HCT116 (cell line): Measurements from ENCODE around the gene SOCS3. TPM values are rescaled to one million over a fixed set of nuclear protein-coding genes. Genes with fewer than 3 reads are reported as not detected.

Experiments
- ATAC-seq: fragments of 200-7000 bp; cut with Tn5 transposase; 2 replicates; pipeline ENCODE4 v1.9.1; 2020; ENCODE audit warnings: mild to moderate bottlenecking, moderate library complexity
- BruUV-seq: library from RNA; stranded (reverse); fragments of 400-500 nt; replicated peaks from 2 replicates; lab custom pipeline; 2021; lab: Mats Ljungman, UMichigan
- CTCF ChIA-PET: fragments of 300-600 bp; sonication (Branson Sonifier 250); formaldehyde crosslinking; loops from one replicate; lab custom pipeline; 2021; ENCODE audit warnings: antibody characterized with exemption; lab: Charles Lee
- POLR2A ChIA-PET: fragments of 300-600, 350-600 bp; sonication (Branson Sonifier 250); formaldehyde crosslinking; loops from one replicate; lab custom pipeline; 2021; ENCODE audit warnings: antibody characterized with exemption; lab: Charles Lee
- RAD21 ChIA-PET, 2 experiments: fragments of 300-600 bp; sonication (Branson Sonifier 250); formaldehyde crosslinking; loops; one replicate each; lab custom pipeline; 2023; ENCODE audit warnings: low total read pairs in 2 of 2; ENCODE audit not compliant: uncharacterized antibody in 2 of 2, unreplicated experiment in 2 of 2, low non-redundant PET in 1 of 2; lab: Charles Lee
- DNase-seq: peaks from one replicate; pipeline ENCODE4 v3.0.0-alpha.2; 2010; ENCODE audit warnings: low read depth, low spot score
- H2AFZ ChIP-seq: fragments of 200-600 bp; shearing (Covaris generic), sonication (generic); 2 replicates; pipeline ENCODE4 v1.6.1; 2017; ENCODE audit warnings: low read depth, mixed run types, mixed read lengths, antibody characterized with exemption, low read length; ENCODE audit not compliant: poor library complexity, severe bottlenecking
- H3K27ac ChIP-seq: 2 replicates; pipeline ENCODE4 v1.5.1; 2012; ENCODE audit warnings: low read depth, low read length
- H3K27me3 ChIP-seq: fragments of 200-600 bp; sonication (generic); 2 replicates; pipeline ENCODE4 v1.6.1; 2016; ENCODE audit warnings: mixed run types, low read length, mixed read lengths; ENCODE audit not compliant: insufficient read depth
- H3K36me3 ChIP-seq, 2 experiments: fragments of 200-500 bp in 1 of 2; fragments of 200-600 bp in 1 of 2; sonication (Bioruptor generic) in 1 of 2; sonication (generic) in 1 of 2; 2 replicates each; pipeline versions ENCODE4 v1.5.1 to v1.6.1; 2014 to 2016; ENCODE audit warnings: low read length in 2 of 2, inconsistent platforms in 1 of 2, mixed read lengths in 1 of 2, mixed run types in 1 of 2; ENCODE audit not compliant: insufficient read depth in 2 of 2, control insufficient read depth in 1 of 2
- H3K4me1 ChIP-seq, 2 experiments: fragments of 200-600 bp in 1 of 2; sonication (generic) in 1 of 2; 2 replicates each; pipeline versions ENCODE4 v1.5.1 to v1.6.1; 2012 to 2017; ENCODE audit warnings: low read length in 2 of 2, inconsistent platforms in 1 of 2, mild to moderate bottlenecking in 1 of 2, mixed read lengths in 1 of 2, mixed run types in 1 of 2, moderate library complexity in 1 of 2; ENCODE audit not compliant: insufficient read depth in 2 of 2, control insufficient read depth in 1 of 2
- H3K4me2 ChIP-seq: fragments of 200-600 bp; sonication (generic); 2 replicates; pipeline ENCODE4 v1.6.1; 2017; ENCODE audit warnings: mixed run types, low read length, mixed read lengths
- H3K4me3 ChIP-seq, 2 experiments: fragments of 200-600 bp in 1 of 2; sonication (generic) in 1 of 2; replicated peaks in 1 of 2; 2 replicates each; pipeline ENCODE4 v1.5.1; 2011 to 2016; ENCODE audit warnings: low read length in 2 of 2, control low read depth in 1 of 2, low read depth in 1 of 2, mild to moderate bottlenecking in 1 of 2, mixed read lengths in 1 of 2, mixed run types in 1 of 2
- H3K79me2 ChIP-seq: fragments of 200-600 bp; sonication (generic); 2 replicates; pipeline ENCODE4 v1.6.1; 2017; ENCODE audit warnings: mild to moderate bottlenecking, mixed run types, low read length, moderate library complexity, mixed read lengths; ENCODE audit not compliant: insufficient read depth
- H3K9ac ChIP-seq: fragments of 200-600 bp; sonication (generic); 2 replicates; pipeline ENCODE4 v1.6.1; 2016; ENCODE audit warnings: low read length, mixed read lengths
- H3K9me2 ChIP-seq: fragments of 200-600 bp; sonication (generic), shearing (Covaris generic); 2 replicates; pipeline ENCODE4 v1.6.1; 2017; ENCODE audit warnings: mixed run types, mild to moderate bottlenecking, moderate library complexity; ENCODE audit not compliant: insufficient read depth
- H3K9me3 ChIP-seq, 2 experiments: fragments of 200-500 bp in 1 of 2; fragments of 200-600 bp in 1 of 2; sonication (Bioruptor generic) in 1 of 2; sonication (generic) in 1 of 2; 2 replicates each; pipeline ENCODE4 v1.6.1; 2014 to 2017; ENCODE audit warnings: low read length in 2 of 2, mixed read lengths in 2 of 2, inconsistent platforms in 1 of 2, low read depth in 1 of 2, mild to moderate bottlenecking in 1 of 2, mixed run types in 1 of 2, moderate library complexity in 1 of 2; ENCODE audit not compliant: control insufficient read depth in 1 of 2, insufficient read depth in 1 of 2
- H4K20me1 ChIP-seq: fragments of 200-600 bp; sonication (generic), shearing (Covaris generic); 2 replicates; pipeline ENCODE4 v1.6.1; 2017; ENCODE audit warnings: mixed run types, mild to moderate bottlenecking, moderate library complexity; ENCODE audit not compliant: insufficient read depth
- CBX3 ChIP-seq: IDR thresholded peaks from 2 replicates; pipeline ENCODE4 v1.6.1; 2012; ENCODE audit warnings: low read depth
- ELF1 ChIP-seq: IDR thresholded peaks from 2 replicates; pipeline ENCODE4 v1.6.1; 2012; ENCODE audit warnings: low read depth, borderline replicate concordance
- EZH2 ChIP-seq: fragments of 200-600 bp; sonication (generic); IDR thresholded peaks from 2 replicates; pipeline ENCODE4 v1.6.1; 2017; ENCODE audit warnings: antibody characterized with exemption, mixed run types
- EZH2phosphoT487 ChIP-seq: fragments of 200-600 bp; IDR thresholded peaks from 2 replicates; pipeline ENCODE4 v1.6.1; 2018; ENCODE audit warnings: antibody characterized with exemption, borderline replicate concordance
- FOSL1 ChIP-seq: IDR thresholded peaks from 2 replicates; pipeline ENCODE4 v1.6.1; 2012; ENCODE audit warnings: low read depth
- JUND ChIP-seq: IDR thresholded peaks from 2 replicates; pipeline ENCODE4 v1.6.1; 2012
- RAD21 ChIP-seq: IDR thresholded peaks from 2 replicates; pipeline ENCODE4 v1.6.1; 2012; ENCODE audit warnings: low read depth, mild to moderate bottlenecking
- TCF7L2 ChIP-seq: IDR thresholded peaks from 2 replicates; pipeline ENCODE4 v1.7.0; 2011; ENCODE audit warnings: borderline replicate concordance, inconsistent platforms; ENCODE audit not compliant: insufficient read depth, insufficient read length; ENCODE audit errors: extremely low read depth
- intact Hi-C: fragments of 100-400 bp; cut with micrococcal nuclease; formaldehyde crosslinking; loops from 2 replicates; pipeline ENCODE4 v1.10.0; 2022
- total RNA-seq: library from RNA; stranded (reverse); gene quantifications from one replicate; pipeline ENCODE4 v1.2.1, GENCODE V29; 2021; ENCODE audit not compliant: unreplicated experiment
- TF ChIP-seq, protein P1 (sequence below): IDR thresholded peaks from 2 replicates; pipeline ENCODE4 v1.6.1; 2012; ENCODE audit warnings: low read depth
- TF ChIP-seq, protein P2 (sequence below): IDR thresholded peaks from 2 replicates; pipeline ENCODE4 v1.6.1; 2012

The SOCS3 gene
- total RNA-seq, 1 experiment from 2014 or later, result 26.7 TPM

DNA sequence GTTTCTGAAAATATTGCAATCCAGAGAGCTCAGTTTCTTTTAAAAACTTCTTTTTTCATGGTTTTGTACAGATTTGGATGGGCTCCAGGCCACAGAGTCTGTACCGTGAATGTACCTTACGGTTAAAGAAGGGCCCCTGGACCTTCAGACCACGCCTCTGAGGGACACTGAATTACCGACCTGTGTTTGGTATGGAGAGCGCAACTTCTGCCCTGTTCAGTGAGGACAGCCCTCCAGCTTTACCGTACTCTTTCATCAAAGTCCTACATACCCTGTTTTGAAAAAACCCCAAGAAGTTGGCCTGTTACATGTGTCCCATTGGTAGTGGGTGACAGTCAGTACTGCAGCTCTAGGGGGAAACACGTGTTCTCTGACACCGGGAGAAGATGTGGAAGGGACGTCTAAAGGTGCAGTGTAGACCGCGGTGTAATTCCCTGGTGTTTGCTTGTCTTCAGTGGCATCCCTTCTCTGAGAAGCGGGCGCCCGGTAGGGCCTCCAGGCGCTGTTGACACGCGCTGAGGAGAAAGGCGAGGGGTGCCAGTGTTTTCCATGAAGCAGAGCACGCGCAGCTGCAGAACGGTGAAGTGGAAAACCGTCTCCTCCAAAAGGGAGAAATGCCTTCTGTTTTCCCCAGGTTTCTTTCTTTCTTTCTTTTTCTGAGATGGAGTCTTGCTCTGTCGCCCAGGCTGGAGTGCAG lies 24.8 kb upstream of the SOCS3 start:
- intact Hi-C loops, result no loop called here

More for the DNA sequence above, 24.8 kb upstream of the SOCS3 start:
- no TSS peak for BruUV-seq
- H3K4me3 ChIP-seq, result no peak overlapping the region
- no peak for DNase-seq
- TF ChIP-seq EZH2phosphoT487 (no peak), ELF1 (no peak), TCF7L2 (no peak), JUND (no peak), CBX3 (no peak), EZH2 (no peak), FOSL1 (no peak), RAD21 (no peak)
- TF ChIP-seq, protein P1, sequence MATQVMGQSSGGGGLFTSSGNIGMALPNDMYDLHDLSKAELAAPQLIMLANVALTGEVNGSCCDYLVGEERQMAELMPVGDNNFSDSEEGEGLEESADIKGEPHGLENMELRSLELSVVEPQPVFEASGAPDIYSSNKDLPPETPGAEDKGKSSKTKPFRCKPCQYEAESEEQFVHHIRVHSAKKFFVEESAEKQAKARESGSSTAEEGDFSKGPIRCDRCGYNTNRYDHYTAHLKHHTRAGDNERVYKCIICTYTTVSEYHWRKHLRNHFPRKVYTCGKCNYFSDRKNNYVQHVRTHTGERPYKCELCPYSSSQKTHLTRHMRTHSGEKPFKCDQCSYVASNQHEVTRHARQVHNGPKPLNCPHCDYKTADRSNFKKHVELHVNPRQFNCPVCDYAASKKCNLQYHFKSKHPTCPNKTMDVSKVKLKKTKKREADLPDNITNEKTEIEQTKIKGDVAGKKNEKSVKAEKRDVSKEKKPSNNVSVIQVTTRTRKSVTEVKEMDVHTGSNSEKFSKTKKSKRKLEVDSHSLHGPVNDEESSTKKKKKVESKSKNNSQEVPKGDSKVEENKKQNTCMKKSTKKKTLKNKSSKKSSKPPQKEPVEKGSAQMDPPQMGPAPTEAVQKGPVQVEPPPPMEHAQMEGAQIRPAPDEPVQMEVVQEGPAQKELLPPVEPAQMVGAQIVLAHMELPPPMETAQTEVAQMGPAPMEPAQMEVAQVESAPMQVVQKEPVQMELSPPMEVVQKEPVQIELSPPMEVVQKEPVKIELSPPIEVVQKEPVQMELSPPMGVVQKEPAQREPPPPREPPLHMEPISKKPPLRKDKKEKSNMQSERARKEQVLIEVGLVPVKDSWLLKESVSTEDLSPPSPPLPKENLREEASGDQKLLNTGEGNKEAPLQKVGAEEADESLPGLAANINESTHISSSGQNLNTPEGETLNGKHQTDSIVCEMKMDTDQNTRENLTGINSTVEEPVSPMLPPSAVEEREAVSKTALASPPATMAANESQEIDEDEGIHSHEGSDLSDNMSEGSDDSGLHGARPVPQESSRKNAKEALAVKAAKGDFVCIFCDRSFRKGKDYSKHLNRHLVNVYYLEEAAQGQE, result no peak
- TF ChIP-seq, protein P2, sequence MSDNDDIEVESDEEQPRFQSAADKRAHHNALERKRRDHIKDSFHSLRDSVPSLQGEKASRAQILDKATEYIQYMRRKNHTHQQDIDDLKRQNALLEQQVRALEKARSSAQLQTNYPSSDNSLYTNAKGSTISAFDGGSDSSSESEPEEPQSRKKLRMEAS, result no peak
- no peak for ATAC-seq
- no peaks in the 10 kb centered on the region for H3K27me3 ChIP-seq
- no peak overlapping the region for H2AFZ ChIP-seq
- POLR2A ChIA-PET, result no interaction called here
- H3K9ac ChIP-seq, result no peak overlapping the region
- no peak overlapping the region for H3K27ac ChIP-seq
- H3K79me2 ChIP-seq, result peaks cover 98% of the 10 kb centered on the region
- peaks cover 21% of the 10 kb centered on the region; the same call in 1 of the 2 replicates for H4K20me1 ChIP-seq
- no peaks in the 10 kb centered on the region for H3K9me3 ChIP-seq
- H3K4me1 ChIP-seq, result peaks cover 6 to 16% of the 10 kb centered on the region in 2 experiments; a peak in 3 of 4 replicates
- H3K4me2 ChIP-seq, result no peak overlapping the region
- H3K9me2 ChIP-seq, result no peaks in the 10 kb centered on the region
- H3K36me3 ChIP-seq, result peaks cover 2 to 5% of the 10 kb centered on the region in 2 experiments; a peak in 2 of 4 replicates
- RAD21 ChIA-PET, result interaction anchor here in 1 of 2 experiments (0.7 kb wide), 1 partner anchor 616 kb away, joined by 3 read pairs; no protein-coding TSS in a partner anchor
- CTCF ChIA-PET, result no interaction called here
